Measurements from ENCODE around the gene LARP4.

DNA sequence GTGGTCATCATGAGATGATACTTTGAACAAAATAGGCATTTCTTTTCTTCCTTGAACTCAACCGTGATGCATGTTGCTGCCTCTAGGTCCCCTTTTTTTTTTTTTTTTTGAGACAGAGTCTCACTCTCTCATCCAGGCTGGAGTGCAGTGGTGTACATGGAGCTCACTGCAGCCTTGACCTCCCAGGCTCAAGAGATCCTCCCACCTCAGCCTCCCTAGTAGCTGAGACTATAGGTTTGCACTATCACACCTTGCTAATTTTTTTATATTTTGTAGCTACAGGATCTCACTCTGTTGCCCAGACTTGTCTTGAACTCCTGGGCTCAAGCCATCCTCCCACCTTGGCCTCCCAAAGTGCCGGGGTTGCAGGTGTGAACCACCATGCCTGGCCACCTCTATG lies 124.7 kb downstream of the LARP4 start:
- TF ChIP-seq, protein P1, sequence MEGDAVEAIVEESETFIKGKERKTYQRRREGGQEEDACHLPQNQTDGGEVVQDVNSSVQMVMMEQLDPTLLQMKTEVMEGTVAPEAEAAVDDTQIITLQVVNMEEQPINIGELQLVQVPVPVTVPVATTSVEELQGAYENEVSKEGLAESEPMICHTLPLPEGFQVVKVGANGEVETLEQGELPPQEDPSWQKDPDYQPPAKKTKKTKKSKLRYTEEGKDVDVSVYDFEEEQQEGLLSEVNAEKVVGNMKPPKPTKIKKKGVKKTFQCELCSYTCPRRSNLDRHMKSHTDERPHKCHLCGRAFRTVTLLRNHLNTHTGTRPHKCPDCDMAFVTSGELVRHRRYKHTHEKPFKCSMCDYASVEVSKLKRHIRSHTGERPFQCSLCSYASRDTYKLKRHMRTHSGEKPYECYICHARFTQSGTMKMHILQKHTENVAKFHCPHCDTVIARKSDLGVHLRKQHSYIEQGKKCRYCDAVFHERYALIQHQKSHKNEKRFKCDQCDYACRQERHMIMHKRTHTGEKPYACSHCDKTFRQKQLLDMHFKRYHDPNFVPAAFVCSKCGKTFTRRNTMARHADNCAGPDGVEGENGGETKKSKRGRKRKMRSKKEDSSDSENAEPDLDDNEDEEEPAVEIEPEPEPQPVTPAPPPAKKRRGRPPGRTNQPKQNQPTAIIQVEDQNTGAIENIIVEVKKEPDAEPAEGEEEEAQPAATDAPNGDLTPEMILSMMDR (IDR thresholded peaks at IDR 0.05; ENCODE audit: low read depth, low read length), result no peak
- TF ChIP-seq EZH2phosphoT487 (IDR thresholded peaks at IDR 0.05; ENCODE audit: low read depth), result no peak
